GM12878 (cell line): ENCODE results near the gene OR2B6. TPM values are rescaled to one million over a fixed set of nuclear protein-coding genes. Genes with fewer than 3 reads are reported as not detected.

Experiments
- ATAC-seq: fragments of 200-7000 bp; cut with Tn5 transposase; 3 replicates; pipeline ENCODE4 v1.9.1; 2020; ENCODE audit warnings: mild to moderate bottlenecking, moderate library complexity
- BruUV-seq: library from RNA; stranded (reverse); fragments of 400-500 nt; replicated peaks from 2 replicates; lab custom pipeline; 2021; lab: Mats Ljungman, UMichigan
- CTCF ChIA-PET: fragments of 300-600 bp; sonication (Branson Sonifier 250); formaldehyde crosslinking; extraction: SDS; loops from one replicate; lab custom pipeline; 2021; ENCODE audit warnings: inconsistent platforms; lab: Yijun Ruan, JAX
- POLR2A ChIA-PET: fragments of 350-600 bp; formaldehyde crosslinking; extraction: SDS; loops from one replicate; lab custom pipeline; 2021; ENCODE audit warnings: inconsistent platforms; lab: Charles Lee
- RAD21 ChIA-PET: fragments of 300-600 bp; sonication (Branson Sonifier 250); formaldehyde crosslinking; loops from one replicate; lab custom pipeline; 2023; ENCODE audit warnings: antibody characterized with exemption; ENCODE audit not compliant: unreplicated experiment; lab: Charles Lee
- SMC1A ChIA-PET: fragments of 300-600 bp; sonication (Branson Sonifier 250); formaldehyde crosslinking; loops from one replicate; lab custom pipeline; 2023; ENCODE audit not compliant: unreplicated experiment, uncharacterized antibody; lab: Charles Lee
- DNase-seq: peaks from one replicate; pipeline ENCODE4 v3.0.0-alpha.2; 2011; ENCODE audit warnings: low read depth, low spot score
- FAIRE-seq: peaks from 3 replicates; lab custom pipeline; 2011; peaks lifted over from hg19 to GRCh38; lab: Jason Lieb, UNC
- H2AFZ ChIP-seq: 2 replicates; pipeline ENCODE4 v1.6.0; 2011; ENCODE audit warnings: low read depth, low read length, control low read depth; ENCODE audit not compliant: control insufficient read depth
- H3K27ac ChIP-seq: 2 replicates; pipeline ENCODE4 v1.5.1; 2011; ENCODE audit warnings: control low read depth; ENCODE audit not compliant: control insufficient read depth, insufficient read depth
- H3K27me3 ChIP-seq, 2 experiments: replicated peaks in 1 of 2; 2 replicates each; pipeline versions ENCODE4 v1.6.0 to v1.6.1; 2011; ENCODE audit warnings: low read length in 1 of 2; ENCODE audit not compliant: control insufficient read depth in 2 of 2, insufficient read depth in 2 of 2
- H3K36me3 ChIP-seq, 2 experiments: 2 replicates each; pipeline ENCODE4 v1.5.1; 2011; ENCODE audit warnings: low read length in 1 of 2; ENCODE audit not compliant: control insufficient read depth in 2 of 2, insufficient read depth in 2 of 2
- H3K4me1 ChIP-seq: 2 replicates; pipeline ENCODE4 v1.6.1; 2011; ENCODE audit warnings: mild to moderate bottlenecking, low read length, moderate library complexity, mixed read lengths; ENCODE audit not compliant: control insufficient read depth, insufficient read depth
- H3K4me2 ChIP-seq: 2 replicates; pipeline ENCODE4 v1.6.0; 2011; ENCODE audit warnings: control low read depth; ENCODE audit not compliant: control insufficient read depth, insufficient read depth
- H3K4me3 ChIP-seq: fragments of 200-600 bp; sonication (generic); 2 replicates; pipeline ENCODE4 v1.5.1; 2016
- H3K79me2 ChIP-seq: 2 replicates; pipeline ENCODE4 v1.6.0; 2011; ENCODE audit warnings: low read length; ENCODE audit not compliant: control insufficient read depth, insufficient read depth
- H3K9ac ChIP-seq: 2 replicates; pipeline ENCODE4 v1.8.0; 2011; ENCODE audit warnings: low read length, control low read depth, mixed read lengths; ENCODE audit not compliant: control insufficient read depth, insufficient read depth
- H3K9me3 ChIP-seq: replicated peaks from 3 replicates; pipeline ENCODE4 v1.5.1; 2011; ENCODE audit warnings: mild to moderate bottlenecking, low read length; ENCODE audit not compliant: control insufficient read depth, insufficient read depth
- H4K20me1 ChIP-seq: 2 replicates; pipeline ENCODE4 v1.6.0; 2011; ENCODE audit not compliant: control insufficient read depth, insufficient read depth
- ATF7 ChIP-seq: fragments of 450-650 bp; IDR thresholded peaks from 2 replicates; pipeline ENCODE4 v1.6.1; 2016; ENCODE audit warnings: low read depth, mild to moderate bottlenecking
- EED ChIP-seq: sonication (generic); IDR thresholded peaks from 2 replicates; pipeline ENCODE4 v1.6.1; 2016; ENCODE audit warnings: antibody characterized with exemption, low read depth
- EP300 ChIP-seq, 2 experiments: fragments of 150-350 bp in 1 of 2; IDR thresholded peaks; 2 replicates each; pipeline ENCODE4 v1.6.1; 2011 to 2012; ENCODE audit warnings: low read depth in 2 of 2, low read length in 2 of 2, borderline replicate concordance in 1 of 2, improper control_type of control experiment in 1 of 2, inconsistent platforms in 1 of 2; ENCODE audit not compliant: control insufficient read depth in 1 of 2
- ESRRA ChIP-seq: IDR thresholded peaks from 2 replicates; pipeline ENCODE4 v1.6.1; 2012; ENCODE audit warnings: mild to moderate bottlenecking, low read length, improper control_type of control experiment
- ETV6 ChIP-seq, 2 experiments: fragments of 450-650 bp in 1 of 2; IDR thresholded peaks in 1 of 2; conservative IDR thresholded peaks in 1 of 2; 2 replicates each; pipeline ENCODE4 v1.6.1; 2014; ENCODE audit warnings: antibody characterized with exemption in 1 of 2, borderline replicate concordance in 1 of 2, low read depth in 1 of 2, mild to moderate bottlenecking in 1 of 2, moderate library complexity in 1 of 2
- GABPA ChIP-seq: IDR thresholded peaks from 2 replicates; pipeline ENCODE4 v1.6.1; 2014; ENCODE audit warnings: antibody characterized with exemption, low read depth, mild to moderate bottlenecking, inconsistent platforms
- KDM1A ChIP-seq: fragments of 200-600 bp; sonication (generic); IDR thresholded peaks from 2 replicates; pipeline ENCODE4 v1.6.1; 2016; ENCODE audit warnings: borderline replicate concordance
- MXI1 ChIP-seq: fragments of 150-350 bp; IDR thresholded peaks from 2 replicates; pipeline ENCODE4 v1.6.1; 2011; ENCODE audit warnings: low read depth, mild to moderate bottlenecking, inconsistent platforms, low read length, improper control_type of control experiment
- NBN ChIP-seq: fragments of 450-650 bp; IDR thresholded peaks from 2 replicates; pipeline ENCODE4 v1.6.1; 2016
- ZNF274 ChIP-seq: IDR thresholded peaks from one replicate; pipeline ENCODE4 v1.8.0; 2011; ENCODE audit not compliant: insufficient read length, insufficient read depth
- ZNF622 ChIP-seq: fragments of 450-650 bp; IDR thresholded peaks from 2 replicates; pipeline ENCODE4 v1.6.1; 2017; ENCODE audit warnings: mild to moderate bottlenecking, inconsistent platforms
- WGBS: methylation state at CpG from one replicate; pipeline ENCODE4 v1.1.6; 2016; ENCODE audit warnings: low lambda C conversion rate; ENCODE audit not compliant: insufficient replicate concordance, insufficient coverage; ENCODE audit errors: missing lambda C conversion rate; 5-methylcytosine and 5-hydroxymethylcytosine counted together
- in situ Hi-C: fragments of 300-500 bp; cut with MboI; formaldehyde crosslinking; loops from 9 replicates; pipeline ENCODE4 v1.14.3; 2018; ENCODE audit warnings: mixed read lengths
- intact Hi-C: fragments of 100-400 bp; cut with micrococcal nuclease; formaldehyde crosslinking; loops from one replicate; pipeline ENCODE4 v1.14.2; 2022; ENCODE audit not compliant: unreplicated experiment
- polyA plus RNA-seq, 11 experiments: library from polyadenylated mRNA; depleted of rRNA in 4 of 11; unstranded in 6 of 11; stranded (reverse) in 5 of 11; fragments of >200 nt; fragmentation: Nextera tagmentation in 4 of 11; fragmentation: Illumina TruSeq in 1 of 11; extraction: Ambion mirVana in 4 of 11; extraction: Trizol in 1 of 11; gene quantifications; 1 replicate in 1 of 11; 2 replicates in 10 of 11; pipeline versions ENCODE4 v1.2.1 to v1.2.3, GENCODE V29; 2011 to 2016; ENCODE audit warnings: inconsistent platforms in 2 of 11, missing spikeins in 2 of 11, low read depth in 1 of 11
- total RNA-seq, 4 experiments: library from RNA; depleted of rRNA in 3 of 4; stranded (reverse); fragments of >200 nt in 3 of 4; fragmentation: Illumina TruSeq in 1 of 4; extraction: Trizol in 1 of 4; gene quantifications; 2 replicates each; pipeline versions ENCODE4 v1.2.1 to v1.2.3, GENCODE V29; 2013 to 2021
- TF ChIP-seq, protein P1 (sequence below): fragments of 450-650 bp; IDR thresholded peaks from 2 replicates; pipeline ENCODE4 v1.6.1; 2017; ENCODE audit warnings: antibody characterized with exemption, mild to moderate bottlenecking, moderate library complexity

OR2B6 gene
- total and polyA plus RNA-seq, 10 of the 15 experiments (the other 5 are each of a cell fraction or from before 2014, with no cell fraction given): 0.29 to 10.3 (median 1.4) TPM; not detected in 1

- no peaks in the 10 kb centered on the region for H3K79me2 ChIP-seq
- SMC1A ChIA-PET: no interaction called here
- H3K4me1 ChIP-seq: no peaks in the 10 kb centered on the region
- H3K27ac ChIP-seq: no peak overlapping the region
- POLR2A ChIA-PET: no interaction called here
- TF ChIP-seq GABPA (no peak), ZNF622 (no peak), EP300 (IDR thresholded peaks at IDR 0.05; ENCODE audit: borderline replicate concordance in 1 of 2, control insufficient read depth in 1 of 2, low read depth in 2 of 2, low read length in 2 of 2) (no peak), EED (no peak), ESRRA (no peak), ZNF274 (no peak), ETV6 (conservative IDR thresholded peaks at IDR 0.05 in 1 of 2, IDR thresholded peaks at IDR 0.05 in 1 of 2; ENCODE audit: borderline replicate concordance in 1 of 2, low read depth in 1 of 2) (no peak), MXI1 (no peak), NBN (no peak), KDM1A (no peak), ATF7 (no peak)
- TF ChIP-seq, protein P1, sequence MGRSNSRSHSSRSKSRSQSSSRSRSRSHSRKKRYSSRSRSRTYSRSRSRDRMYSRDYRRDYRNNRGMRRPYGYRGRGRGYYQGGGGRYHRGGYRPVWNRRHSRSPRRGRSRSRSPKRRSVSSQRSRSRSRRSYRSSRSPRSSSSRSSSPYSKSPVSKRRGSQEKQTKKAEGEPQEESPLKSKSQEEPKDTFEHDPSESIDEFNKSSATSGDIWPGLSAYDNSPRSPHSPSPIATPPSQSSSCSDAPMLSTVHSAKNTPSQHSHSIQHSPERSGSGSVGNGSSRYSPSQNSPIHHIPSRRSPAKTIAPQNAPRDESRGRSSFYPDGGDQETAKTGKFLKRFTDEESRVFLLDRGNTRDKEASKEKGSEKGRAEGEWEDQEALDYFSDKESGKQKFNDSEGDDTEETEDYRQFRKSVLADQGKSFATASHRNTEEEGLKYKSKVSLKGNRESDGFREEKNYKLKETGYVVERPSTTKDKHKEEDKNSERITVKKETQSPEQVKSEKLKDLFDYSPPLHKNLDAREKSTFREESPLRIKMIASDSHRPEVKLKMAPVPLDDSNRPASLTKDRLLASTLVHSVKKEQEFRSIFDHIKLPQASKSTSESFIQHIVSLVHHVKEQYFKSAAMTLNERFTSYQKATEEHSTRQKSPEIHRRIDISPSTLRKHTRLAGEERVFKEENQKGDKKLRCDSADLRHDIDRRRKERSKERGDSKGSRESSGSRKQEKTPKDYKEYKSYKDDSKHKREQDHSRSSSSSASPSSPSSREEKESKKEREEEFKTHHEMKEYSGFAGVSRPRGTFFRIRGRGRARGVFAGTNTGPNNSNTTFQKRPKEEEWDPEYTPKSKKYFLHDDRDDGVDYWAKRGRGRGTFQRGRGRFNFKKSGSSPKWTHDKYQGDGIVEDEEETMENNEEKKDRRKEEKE: no peak
- FAIRE-seq (no peak), ATAC-seq (no peak), DNase-seq (no peak)
- CTCF ChIA-PET: no interaction called here
- H4K20me1 ChIP-seq: no peaks in the 10 kb centered on the region
- H3K27me3 ChIP-seq: no peaks in the 10 kb centered on the region
- no TSS peak for BruUV-seq
- RAD21 ChIA-PET: no interaction called here
- intact Hi-C loops: no loop called here
- no peak overlapping the region for H3K4me3 ChIP-seq
- H3K36me3 ChIP-seq: no peaks in the 10 kb centered on the region
- 54% methylated on average over 5 of the region's 5 CpGs for WGBS
- no peak overlapping the region for H3K4me2 ChIP-seq
- in situ Hi-C loops: no loop called here
- no peak overlapping the region for H3K9ac ChIP-seq
- no peaks in the 10 kb centered on the region for H3K9me3 ChIP-seq
- no peak overlapping the region for H2AFZ ChIP-seq
Measured at GRCh38 chr6:28001751-28002150, 44.7 kb downstream of the OR2B6 start.
